ENCODE results near the gene RSKR.
"Not testable (repeated sequence)": the region's sequence is repeated elsewhere in the genome, so short reads cannot be mapped to it uniquely, and the experiment has no call there.

RSKR gene

GRCh38 chr17:28622186-28622585, 8.2 kb upstream of the RSKR start:
- peak; percentile 100 for DNase-seq

- DNase-seq: no peak
Observed at GRCh38 chr17:28620010-28620409, 6.0 kb upstream of the RSKR start.

GRCh38 chr17:28618464-28618863, 4.5 kb upstream of the RSKR start:
- DNase-seq: no peak

- no peak for DNase-seq
Observed at GRCh38 chr17:28616281-28616680, 2.3 kb upstream of the RSKR start.

GRCh38 chr17:28615260-28615940, 1.4 kb upstream of the RSKR start:
- DNase-seq: no peak

- no peak for DNase-seq
Observed at GRCh38 chr17:28612936-28613872, 781 bp downstream of the RSKR start.

- DNase-seq: no peak
Observed at GRCh38 chr17:28612531-28612930, 1.5 kb downstream of the RSKR start.

GRCh38 chr17:28610376-28610775, 3.6 kb downstream of the RSKR start:
- no peak for DNase-seq

- not testable (repeated sequence) for DNase-seq
Observed at GRCh38 chr17:28604031-28604430, 10.0 kb downstream of the RSKR start.

- DNase-seq: no peak
Observed at GRCh38 chr17:28599311-28600184, 14.4 kb downstream of the RSKR start.

GRCh38 chr17:28598799-28599310, 15.1 kb downstream of the RSKR start, which contains the start of gene SPAG5:
Gene SPAG5, minus strand, starts transcription at chr17:28599025. Its CDS starts 79 bp downstream, at chr17:28598946.
- peak; percentile 74 for DNase-seq

GRCh38 chr17:28598389-28598788, 15.6 kb downstream of the RSKR start:
- DNase-seq: peak; percentile 39

- no peak for DNase-seq
Observed at GRCh38 chr17:28597606-28598383, 16.2 kb downstream of the RSKR start.

- no peak for DNase-seq
Observed at GRCh38 chr17:28592260-28592659, 21.7 kb downstream of the RSKR start.

- DNase-seq: no peak
Observed at GRCh38 chr17:28585851-28586250, 28.1 kb downstream of the RSKR start.

- DNase-seq: no peak
Observed at GRCh38 chr17:28584434-28584833, 29.6 kb downstream of the RSKR start.

GRCh38 chr17:28582513-28582912, 31.5 kb downstream of the RSKR start:
- no peak for DNase-seq

GRCh38 chr17:28580959-28581358, 33.0 kb downstream of the RSKR start:
- DNase-seq: no peak

- no peak for DNase-seq
Observed at GRCh38 chr17:28579526-28579925, 34.5 kb downstream of the RSKR start.

GRCh38 chr17:28578246-28579195, 35.5 kb downstream of the RSKR start:
- DNase-seq: no peak

GRCh38 chr17:28577466-28577824, 36.5 kb downstream of the RSKR start:
- DNase-seq: no peak
